ENCODE measurements around the gene IKZF3.

DNA sequence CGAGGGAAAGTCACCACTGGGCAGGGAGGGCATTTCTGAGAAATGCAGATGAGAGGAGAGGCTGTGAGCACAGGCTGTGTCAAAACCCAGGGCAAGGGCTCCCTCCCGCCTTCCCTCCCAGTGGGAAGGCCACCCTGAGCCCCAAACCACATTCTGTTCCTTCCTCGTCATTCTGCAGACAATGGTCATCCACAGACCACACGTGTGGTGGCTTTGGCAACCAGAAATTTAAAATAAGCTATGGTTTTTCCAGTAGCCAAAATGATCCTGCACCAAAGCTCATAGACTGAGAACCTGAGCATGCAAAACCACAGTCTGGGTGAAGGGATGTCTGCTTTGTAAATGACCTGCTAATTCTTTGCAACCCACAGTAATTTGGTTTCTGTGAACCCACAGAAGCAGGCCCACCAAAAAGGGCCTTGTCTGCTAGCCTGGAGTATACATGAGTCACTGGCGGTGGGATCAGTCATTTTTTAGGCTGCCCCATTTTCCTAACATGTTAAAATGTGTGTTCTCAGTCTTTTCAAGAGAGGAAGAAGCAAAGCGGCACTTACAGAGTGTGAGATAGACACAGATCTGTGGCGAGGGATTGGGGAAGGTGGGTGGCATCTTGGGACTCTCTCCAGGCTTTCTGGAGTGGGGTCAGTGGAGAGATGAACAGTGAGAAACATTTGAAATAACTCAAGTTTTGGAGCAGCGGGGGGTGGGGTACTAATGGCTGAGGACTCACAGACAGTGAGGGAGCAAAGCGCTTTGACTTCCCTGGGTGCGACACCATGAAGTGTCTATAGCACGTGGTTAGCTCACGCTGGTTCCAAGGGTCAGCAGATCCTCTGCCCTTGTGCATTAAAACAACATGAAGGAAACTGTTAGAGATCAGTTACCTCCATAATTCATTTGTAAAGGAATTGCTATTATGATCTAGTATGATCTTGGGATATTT, 105.9 kb downstream of the IKZF3 start:
- TF ChIP-seq, protein P1, sequence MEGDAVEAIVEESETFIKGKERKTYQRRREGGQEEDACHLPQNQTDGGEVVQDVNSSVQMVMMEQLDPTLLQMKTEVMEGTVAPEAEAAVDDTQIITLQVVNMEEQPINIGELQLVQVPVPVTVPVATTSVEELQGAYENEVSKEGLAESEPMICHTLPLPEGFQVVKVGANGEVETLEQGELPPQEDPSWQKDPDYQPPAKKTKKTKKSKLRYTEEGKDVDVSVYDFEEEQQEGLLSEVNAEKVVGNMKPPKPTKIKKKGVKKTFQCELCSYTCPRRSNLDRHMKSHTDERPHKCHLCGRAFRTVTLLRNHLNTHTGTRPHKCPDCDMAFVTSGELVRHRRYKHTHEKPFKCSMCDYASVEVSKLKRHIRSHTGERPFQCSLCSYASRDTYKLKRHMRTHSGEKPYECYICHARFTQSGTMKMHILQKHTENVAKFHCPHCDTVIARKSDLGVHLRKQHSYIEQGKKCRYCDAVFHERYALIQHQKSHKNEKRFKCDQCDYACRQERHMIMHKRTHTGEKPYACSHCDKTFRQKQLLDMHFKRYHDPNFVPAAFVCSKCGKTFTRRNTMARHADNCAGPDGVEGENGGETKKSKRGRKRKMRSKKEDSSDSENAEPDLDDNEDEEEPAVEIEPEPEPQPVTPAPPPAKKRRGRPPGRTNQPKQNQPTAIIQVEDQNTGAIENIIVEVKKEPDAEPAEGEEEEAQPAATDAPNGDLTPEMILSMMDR (IDR thresholded peaks at IDR 0.05), result no peak
- TF ChIP-seq POLR2A (IDR thresholded peaks at IDR 0.05), result no peak

All from right lobe of liver (tissue), 4 donors.